ENCODE measurements around the gene SLCO2A1.
"Not testable (repeated sequence)": the region's sequence is repeated elsewhere in the genome, so short reads cannot be mapped to it uniquely, and the experiment has no call there.

The SLCO2A1 gene

GRCh38 chr3:134072881-134073582 is 43.3 kb upstream of the SLCO2A1 start:
- H4K20me1 ChIP-seq (ENCODE audit: low read depth, low read length): no peaks in the 10 kb centered on the region
- H3K9me2 ChIP-seq (replicated peaks; ENCODE audit: insufficient read depth, low read length): no peaks in the 10 kb centered on the region
- H3K4me3 ChIP-seq (ENCODE audit: insufficient read depth, low read length, poor library complexity, severe bottlenecking): no peak overlapping the region
- H2AFZ ChIP-seq (ENCODE audit: low read depth, low read length, severe bottlenecking): no peak overlapping the region
- H3K36me3 ChIP-seq (ENCODE audit: low read length): no peaks in the 10 kb centered on the region
- H3K79me2 ChIP-seq (ENCODE audit: insufficient read depth, low read length): no peaks in the 10 kb centered on the region
- H3K9me3 ChIP-seq (ENCODE audit: insufficient read depth, low read length): no peaks in the 10 kb centered on the region
- no peak overlapping the region for H3K27ac ChIP-seq (ENCODE audit: low read depth, low read length)
- TF ChIP-seq EZH2phosphoT487 (conservative IDR thresholded peaks at IDR 0.05; ENCODE audit: low read length) (no peak), CTCF (IDR thresholded peaks at IDR 0.05; ENCODE audit: insufficient read depth, low read length, poor library complexity, severe bottlenecking) (no peak)
- no peaks in the 10 kb centered on the region for H3F3A ChIP-seq (ENCODE audit: insufficient read depth)
- no peak overlapping the region for H3K4me2 ChIP-seq (ENCODE audit: low read depth, low read length, poor library complexity, severe bottlenecking)
- no peak overlapping the region for H3K9ac ChIP-seq (ENCODE audit: low read length)
- H3K27me3 ChIP-seq (ENCODE audit: low read length): no peaks in the 10 kb centered on the region

- H2AFZ ChIP-seq (ENCODE audit: low read depth, low read length, severe bottlenecking); H3K27me3 ChIP-seq (ENCODE audit: low read length); H3K9me2 ChIP-seq (replicated peaks; ENCODE audit: insufficient read depth, low read length); H3K4me2 ChIP-seq (ENCODE audit: low read depth, low read length, poor library complexity, severe bottlenecking); H3K4me3 ChIP-seq (ENCODE audit: insufficient read depth, low read length, poor library complexity, severe bottlenecking); H3F3A ChIP-seq (ENCODE audit: insufficient read depth); H3K9ac ChIP-seq (ENCODE audit: low read length); H4K20me1 ChIP-seq (ENCODE audit: low read depth, low read length); H3K9me3 ChIP-seq (ENCODE audit: insufficient read depth, low read length); H3K79me2 ChIP-seq (ENCODE audit: insufficient read depth, low read length); H3K27ac ChIP-seq (ENCODE audit: low read depth, low read length); H3K36me3 ChIP-seq (ENCODE audit: low read length): not testable (repeated sequence)
These were observed 40.6 kb upstream of the SLCO2A1 start for GRCh38 chr3:134070281-134070680.

GRCh38 chr3:134068429-134068828 is 38.7 kb upstream of the SLCO2A1 start:
- no peaks in the 10 kb centered on the region for H3K9me2 ChIP-seq (replicated peaks; ENCODE audit: insufficient read depth, low read length)
- TF ChIP-seq EZH2phosphoT487 (conservative IDR thresholded peaks at IDR 0.05; ENCODE audit: low read length) (no peak), CTCF (IDR thresholded peaks at IDR 0.05; ENCODE audit: insufficient read depth, low read length, poor library complexity, severe bottlenecking) (no peak)
- no peaks in the 10 kb centered on the region for H3F3A ChIP-seq (ENCODE audit: insufficient read depth)
- no peaks in the 10 kb centered on the region for H3K36me3 ChIP-seq (ENCODE audit: low read length)
- 0 out of 2 replicates have a peak, but pooled peaks cover 4% of the 10 kb centered on the region for H3K27me3 ChIP-seq (ENCODE audit: low read length)
- H3K4me3 ChIP-seq (ENCODE audit: insufficient read depth, low read length, poor library complexity, severe bottlenecking): no peak overlapping the region
- no peaks in the 10 kb centered on the region for H3K9me3 ChIP-seq (ENCODE audit: insufficient read depth, low read length)
- H4K20me1 ChIP-seq (ENCODE audit: low read depth, low read length): no peaks in the 10 kb centered on the region
- no peaks in the 10 kb centered on the region for H3K79me2 ChIP-seq (ENCODE audit: insufficient read depth, low read length)
- H3K9ac ChIP-seq (ENCODE audit: low read length): no peak overlapping the region
- no peak overlapping the region for H2AFZ ChIP-seq (ENCODE audit: low read depth, low read length, severe bottlenecking)
- H3K4me2 ChIP-seq (ENCODE audit: low read depth, low read length, poor library complexity, severe bottlenecking): no peak overlapping the region
- H3K27ac ChIP-seq (ENCODE audit: low read depth, low read length): no peak overlapping the region

GRCh38 chr3:134067531-134068161 is 37.9 kb upstream of the SLCO2A1 start:
- Histone ChIP-seq H3K9ac (ENCODE audit: low read length) (no peak overlapping the region), H3K4me3 (ENCODE audit: insufficient read depth, low read length, poor library complexity, severe bottlenecking) (no peak overlapping the region), H3K79me2 (ENCODE audit: insufficient read depth, low read length) (no peaks in the 10 kb centered on the region), H2AFZ (ENCODE audit: low read depth, low read length, severe bottlenecking) (no peak overlapping the region), H3K9me2 (replicated peaks; ENCODE audit: insufficient read depth, low read length) (no peaks in the 10 kb centered on the region), H3F3A (ENCODE audit: insufficient read depth) (no peaks in the 10 kb centered on the region), H3K9me3 (ENCODE audit: insufficient read depth, low read length) (no peaks in the 10 kb centered on the region), H4K20me1 (ENCODE audit: low read depth, low read length) (no peaks in the 10 kb centered on the region), H3K36me3 (ENCODE audit: low read length) (no peaks in the 10 kb centered on the region), H3K4me2 (ENCODE audit: low read depth, low read length, poor library complexity, severe bottlenecking) (no peak overlapping the region), H3K27me3 (ENCODE audit: low read length) (0 out of 2 replicates have a peak, but pooled peaks cover 4% of the 10 kb centered on the region), H3K27ac (ENCODE audit: low read depth, low read length) (no peak overlapping the region)
- TF ChIP-seq EZH2phosphoT487 (conservative IDR thresholded peaks at IDR 0.05; ENCODE audit: low read length): no peak
- no peak for TF ChIP-seq CTCF (IDR thresholded peaks at IDR 0.05; ENCODE audit: insufficient read depth, low read length, poor library complexity, severe bottlenecking)

Data from SU-DHL-6 (cell line).